ENCODE measurements around the gene TAAR6.

The TAAR6 gene

GRCh38 chr6:132568611-132569010, 1.5 kb upstream of the TAAR6 start:
- no peak for DNase-seq (ENCODE audit: extremely low read depth, insufficient read length)
- H3K36me3 ChIP-seq (ENCODE audit: control insufficient read depth, insufficient read depth, low read length), result no peaks in the 10 kb centered on the region
- H3K27me3 ChIP-seq (replicated peaks; ENCODE audit: control insufficient read depth, insufficient read depth, low read length), result no peaks in the 10 kb centered on the region; the same call in 1 of the 2 replicates
- no peak for TF ChIP-seq CTCF (IDR thresholded peaks at IDR 0.05; ENCODE audit: insufficient read depth, low read length, poor library complexity, severe bottlenecking)
- H3K4me3 ChIP-seq (replicated peaks; ENCODE audit: low read depth, low read length), result no peak overlapping the region

GRCh38 chr6:132569170-132569569, 952 bp upstream of the TAAR6 start:
- H3K27me3 ChIP-seq (replicated peaks; ENCODE audit: control insufficient read depth, insufficient read depth, low read length), result no peaks in the 10 kb centered on the region; the same call in 1 of the 2 replicates
- DNase-seq (ENCODE audit: extremely low read depth, insufficient read length), result no peak
- no peak for TF ChIP-seq CTCF (IDR thresholded peaks at IDR 0.05; ENCODE audit: insufficient read depth, low read length, poor library complexity, severe bottlenecking)
- H3K4me3 ChIP-seq (replicated peaks; ENCODE audit: low read depth, low read length), result no peak overlapping the region
- H3K36me3 ChIP-seq (ENCODE audit: control insufficient read depth, insufficient read depth, low read length), result no peaks in the 10 kb centered on the region

- no peak for DNase-seq (ENCODE audit: extremely low read depth, insufficient read length)
- Histone ChIP-seq H3K4me3 (replicated peaks; ENCODE audit: low read depth, low read length) (no peak overlapping the region), H3K27me3 (replicated peaks; ENCODE audit: control insufficient read depth, insufficient read depth, low read length) (no peaks in the 10 kb centered on the region; the same call in 1 of the 2 replicates), H3K36me3 (ENCODE audit: control insufficient read depth, insufficient read depth, low read length) (no peaks in the 10 kb centered on the region)
- no peak for TF ChIP-seq CTCF (IDR thresholded peaks at IDR 0.05; ENCODE audit: insufficient read depth, low read length, poor library complexity, severe bottlenecking)
Measured at GRCh38 chr6:132571774-132572173, 1.7 kb downstream of the TAAR6 start.

- H3K27me3 ChIP-seq (replicated peaks; ENCODE audit: control insufficient read depth, insufficient read depth, low read length), result no peaks in the 10 kb centered on the region
- TF ChIP-seq CTCF (IDR thresholded peaks at IDR 0.05; ENCODE audit: insufficient read depth, low read length, poor library complexity, severe bottlenecking), result no peak
Measured at GRCh38 chr6:132584698-132585097, 14.6 kb downstream of the TAAR6 start.

GRCh38 chr6:132587424-132587823, 17.3 kb downstream of the TAAR6 start:
- DNase-seq (ENCODE audit: extremely low read depth, insufficient read length), result no peak
- no peaks in the 10 kb centered on the region for H3K27me3 ChIP-seq (replicated peaks; ENCODE audit: control insufficient read depth, insufficient read depth, low read length)
- no peaks in the 10 kb centered on the region for H3K36me3 ChIP-seq (ENCODE audit: control insufficient read depth, insufficient read depth, low read length)
- H3K4me3 ChIP-seq (replicated peaks; ENCODE audit: low read depth, low read length), result no peak overlapping the region
- no peak for TF ChIP-seq CTCF (IDR thresholded peaks at IDR 0.05; ENCODE audit: insufficient read depth, low read length, poor library complexity, severe bottlenecking)

More at GRCh38 chr6:132584698-132585097, 14.6 kb downstream of the TAAR6 start:
- no peak for DNase-seq (ENCODE audit: extremely low read depth, insufficient read length)
- no peak overlapping the region for H3K4me3 ChIP-seq (replicated peaks; ENCODE audit: low read depth, low read length)
- H3K36me3 ChIP-seq (ENCODE audit: control insufficient read depth, insufficient read depth, low read length), result no peaks in the 10 kb centered on the region

GRCh38 chr6:132589454-132589853, 19.3 kb downstream of the TAAR6 start, which contains the start of gene TAAR5:
TSS of gene TAAR5 (minus strand) at chr6:132589741. CDS start at chr6:132589686, 55 bp downstream.
- TF ChIP-seq CTCF (IDR thresholded peaks at IDR 0.05; ENCODE audit: insufficient read depth, low read length, poor library complexity, severe bottlenecking), result no peak
- Histone ChIP-seq H3K4me3 (replicated peaks; ENCODE audit: low read depth, low read length) (no peak within 1 kb of the TSS), H3K27me3 (replicated peaks; ENCODE audit: control insufficient read depth, insufficient read depth, low read length) (no peaks in the 10 kb centered on the region), H3K36me3 (ENCODE audit: control insufficient read depth, insufficient read depth, low read length) (no peaks in the 10 kb centered on the region)
- DNase-seq (ENCODE audit: extremely low read depth, insufficient read length), result no peak

All from GM06990 (cell line).